ENCODE measurements around the gene LATS2. TPM values are rescaled to one million over a fixed set of nuclear protein-coding genes. Genes with fewer than 3 reads are reported as not detected.
"Not testable (repeated sequence)": the region's sequence is repeated elsewhere in the genome, so short reads cannot be mapped to it uniquely, and the experiment has no call there.

Gene LATS2
- total and polyA plus RNA-seq, 2 of the 8 experiments (the other 6 are each of a cell fraction or from before 2014, with no cell fraction given), result 8.3 to 26.2 TPM

DNA sequence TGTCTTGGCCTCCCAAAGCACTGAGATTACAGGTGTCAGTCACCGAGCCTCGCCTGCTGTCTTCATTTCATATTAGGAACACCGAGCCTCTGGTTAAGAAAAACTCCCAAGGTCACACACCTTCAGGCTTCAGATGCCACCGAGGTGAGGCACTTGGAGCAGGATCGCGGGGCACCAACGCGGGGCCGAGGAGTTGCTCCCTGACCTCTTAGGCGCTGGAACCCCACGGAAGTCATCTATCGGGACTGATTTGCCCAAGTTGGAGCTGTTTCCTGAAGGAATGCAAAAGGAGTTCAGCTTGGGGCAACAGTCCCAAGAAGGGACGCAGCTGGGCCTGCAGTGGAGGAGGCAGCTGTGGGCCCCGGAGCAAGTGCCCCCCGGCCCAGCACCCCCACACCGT, 108.5 kb downstream of the LATS2 start (continued):
- no peak for TF ChIP-seq ATF3 (IDR thresholded peaks at IDR 0.05; ENCODE audit: insufficient read depth, low read depth, low read length)

GRCh38 chr13:20948001-20948400, 113.4 kb downstream of the LATS2 start:
- H4K5ac ChIP-seq (ENCODE audit: insufficient read length, low read depth, low read length); H2BK120ac ChIP-seq (replicated peaks; ENCODE audit: low read depth, low read length); DNase-seq (ENCODE audit: low read depth in 1 of 2, low spot score in 2 of 2); H3K4me2 ChIP-seq (ENCODE audit: insufficient read depth in 1 of 2, low read depth in 2 of 2, low read length in 2 of 2); H2BK20ac ChIP-seq (ENCODE audit: low read length); H3K79me1 ChIP-seq (ENCODE audit: low read depth, low read length); FAIRE-seq; H3K36me3 ChIP-seq (ENCODE audit: control insufficient read depth in 2 of 4, insufficient read depth in 4 of 4, low read length in 3 of 4); H3K23ac ChIP-seq (ENCODE audit: insufficient read length); H4K20me1 ChIP-seq (replicated peaks in 1 of 2; ENCODE audit: control insufficient read depth in 1 of 2, insufficient read depth in 2 of 2, low read length in 2 of 2); H3K79me2 ChIP-seq (ENCODE audit: control insufficient read depth in 1 of 2, insufficient read depth in 2 of 2, low read length in 2 of 2); H4K91ac ChIP-seq (replicated peaks; ENCODE audit: insufficient read length, low read length); H3K23me2 ChIP-seq (ENCODE audit: low read depth, low read length); H3K4me1 ChIP-seq (replicated peaks in 1 of 4; ENCODE audit: control insufficient read depth in 3 of 4, insufficient read depth in 4 of 4, low read length in 3 of 4); POLR2A ChIA-PET (ENCODE audit: partially characterized antibody); H2BK15ac ChIP-seq (ENCODE audit: low read length); H4K8ac ChIP-seq (ENCODE audit: extremely low read depth, insufficient read depth, low read length); H3K9me3 ChIP-seq (ENCODE audit: insufficient read depth in 2 of 2, low read depth in 1 of 2, low read length in 1 of 2); H3K4ac ChIP-seq (replicated peaks; ENCODE audit: insufficient read length, low read depth, low read length); H3K4me3 ChIP-seq (ENCODE audit: extremely low read depth in 1 of 4, insufficient read depth in 2 of 4, low read depth in 3 of 4, low read length in 4 of 4); H2AFZ ChIP-seq (ENCODE audit: low read length); H3K14ac ChIP-seq (ENCODE audit: insufficient read length); H2AK5ac ChIP-seq (ENCODE audit: low read depth, low read length); H2BK5ac ChIP-seq (ENCODE audit: low read depth, low read length); H3K9ac ChIP-seq (replicated peaks in 1 of 4; ENCODE audit: extremely low read depth in 1 of 4, low read depth in 3 of 4, low read length in 3 of 4); H3K56ac ChIP-seq (replicated peaks; ENCODE audit: insufficient read length, low read depth, low read length); H3K27ac ChIP-seq (ENCODE audit: low read depth, low read length); H3K18ac ChIP-seq (ENCODE audit: extremely low read depth, low read length); H2BK12ac ChIP-seq (ENCODE audit: low read depth, low read length): not testable (repeated sequence)
- 83% methylated on average over 3 of the region's 3 CpGs; no CpG with 5 or more reads in 1 of the 2 experiments for WGBS, 2 experiments (ENCODE audit: extremely low coverage in 1 of 2, insufficient coverage in 1 of 2, insufficient read length in 1 of 2, insufficient replicate concordance in 2 of 2, low coverage in 1 of 2, low lambda C conversion rate in 2 of 2, missing lambda C conversion rate in 1 of 2)
- CTCF ChIA-PET (ENCODE audit: partially characterized antibody), result interaction anchor here (1.4 kb wide), 1 partner anchor 12 kb away, joined by 5 read pairs; no protein-coding TSS in a partner anchor
- peaks cover 0 to 19% (median 10%) of the 10 kb centered on the region in 4 experiments; a peak in 6 of 7 replicates for H3K27me3 ChIP-seq (replicated peaks in 1 of 4; ENCODE audit: control insufficient read depth in 3 of 4, extremely low read depth in 1 of 4, insufficient read depth in 3 of 4, low read length in 3 of 4)
